HepG2 (cell line): ENCODE results near the gene SAPCD1. TPM values are rescaled to one million over a fixed set of nuclear protein-coding genes. Genes with fewer than 3 reads are reported as not detected.
A peak's percentile ranks its signal among the peaks of the same experiment; 100 is the strongest.

Source experiments
- AKNA ChIP-seq: sonication (generic); formaldehyde crosslinking; IDR thresholded peaks from 2 replicates; pipeline ENCODE4 v1.4.0; 2020; ENCODE audit warnings: missing genetic modification reagents, borderline replicate concordance
- MEIS1 ChIP-seq: sonication (generic); formaldehyde crosslinking; IDR thresholded peaks from 2 replicates; pipeline ENCODE4 v1.9.0; 2021; ENCODE audit warnings: mild to moderate bottlenecking, missing genetic modification reagents, moderate library complexity, borderline replicate concordance
- POLR2A ChIP-seq, 2 experiments: IDR thresholded peaks; 2 replicates each; pipeline ENCODE4 v1.6.1; 2011; ENCODE audit warnings: low read depth in 2 of 2, low read length in 2 of 2, mild to moderate bottlenecking in 1 of 2, moderate library complexity in 1 of 2; ENCODE audit not compliant: insufficient read depth in 1 of 2
- RCOR2 ChIP-seq: IDR thresholded peaks from 2 replicates; pipeline ENCODE4 v1.6.1; 2016; ENCODE audit warnings: missing biosample characterization, missing genetic modification reagents
- SOX13 ChIP-seq, 3 experiments: fragments of 450-650 bp in 1 of 3; sonication (generic) in 1 of 3; formaldehyde crosslinking in 1 of 3; IDR thresholded peaks in 2 of 3; conservative IDR thresholded peaks in 1 of 3; 2 replicates each; pipeline versions ENCODE4 v1.5.0 to v1.6.1; 2016 to 2020; ENCODE audit warnings: antibody characterized with exemption in 1 of 3, mild to moderate bottlenecking in 1 of 3, missing compliant biosample characterization in 1 of 3, missing genetic modification reagents in 1 of 3, moderate library complexity in 1 of 3
- U2AF1 ChIP-seq: fragments of 200-400 bp; formaldehyde crosslinking; optimal IDR thresholded peaks from 2 replicates; pipeline ENCODE3; 2017; ENCODE audit warnings: mild to moderate bottlenecking, low read depth, low read length
- YY1 ChIP-seq: IDR thresholded peaks from 2 replicates; pipeline ENCODE4 v1.6.1; 2011; ENCODE audit warnings: low read length, low read depth, moderate library complexity, mild to moderate bottlenecking; ENCODE audit not compliant: insufficient read depth, insufficient replicate concordance
- ZEB1 ChIP-seq: IDR thresholded peaks from 2 replicates; pipeline ENCODE4 v1.6.1; 2012; ENCODE audit warnings: mild to moderate bottlenecking, low read depth, inconsistent platforms; ENCODE audit not compliant: insufficient replicate concordance
- ZFP36L1 ChIP-seq: sonication (generic); formaldehyde crosslinking; IDR thresholded peaks from 2 replicates; pipeline ENCODE4 v1.8.0; 2022; ENCODE audit warnings: mild to moderate bottlenecking, missing genetic modification reagents, moderate library complexity
- ZNF17 ChIP-seq: sonication (generic); formaldehyde crosslinking; IDR thresholded peaks from 2 replicates; pipeline ENCODE4 v1.5.0; 2020; ENCODE audit warnings: mild to moderate bottlenecking, missing genetic modification reagents
- ZNF3 ChIP-seq: IDR thresholded peaks from 2 replicates; pipeline ENCODE4 v1.7.0; 2017; ENCODE audit warnings: inconsistent platforms
- ZNF543 ChIP-seq: sonication (generic); formaldehyde crosslinking; IDR thresholded peaks from 2 replicates; pipeline ENCODE4 v1.4.0; 2020; ENCODE audit warnings: mild to moderate bottlenecking, missing genetic modification reagents
- ZNF562 ChIP-seq: sonication (generic); formaldehyde crosslinking; IDR thresholded peaks from 2 replicates; pipeline ENCODE4 v1.8.0; 2022; ENCODE audit warnings: missing genetic modification reagents, borderline replicate concordance
- ZNF614 ChIP-seq: IDR thresholded peaks from 2 replicates; pipeline ENCODE4 v1.6.1; 2018; ENCODE audit warnings: missing biosample characterization, missing genetic modification reagents, inconsistent platforms, borderline replicate concordance
- ZNF737 ChIP-seq: sonication (generic); formaldehyde crosslinking; IDR thresholded peaks from 2 replicates; pipeline ENCODE4 v1.5.0; 2020; ENCODE audit warnings: missing genetic modification reagents, mild to moderate bottlenecking, borderline replicate concordance
- ZNF891 ChIP-seq: sonication (generic); formaldehyde crosslinking; IDR thresholded peaks from 2 replicates; pipeline ENCODE4 v1.5.0; 2020; ENCODE audit warnings: mild to moderate bottlenecking, missing genetic modification reagents
- polyA plus RNA-seq, 8 experiments: library from polyadenylated mRNA; depleted of rRNA in 3 of 8; stranded (reverse) in 7 of 8; unstranded in 1 of 8; fragments of >200 nt; fragmentation: Illumina TruSeq in 4 of 8; extraction: Trizol in 4 of 8; gene quantifications; 2 replicates each; pipeline versions ENCODE4 v1.2.1 to v1.2.3, GENCODE V29; 2011 to 2016; ENCODE audit warnings: low read depth in 4 of 8, missing spikeins in 1 of 8, mixed read lengths in 1 of 8; ENCODE audit not compliant: insufficient read depth in 1 of 8
- total RNA-seq, 5 experiments: library from RNA; depleted of rRNA; stranded (reverse); fragments of >200 nt; fragmentation: Illumina TruSeq; extraction: Trizol; gene quantifications; 2 replicates each; pipeline ENCODE4 v1.2.3, GENCODE V29; 2016; ENCODE audit warnings: low read depth in 1 of 5
- TF ChIP-seq, protein P1 (sequence below): sonication (generic); formaldehyde crosslinking; IDR thresholded peaks from 2 replicates; pipeline ENCODE4 v1.4.0; 2020; ENCODE audit warnings: missing genetic modification reagents
- TF ChIP-seq, protein P2 (sequence below): sonication (generic); formaldehyde crosslinking; IDR thresholded peaks from 2 replicates; pipeline ENCODE4 v1.8.0; 2022; ENCODE audit warnings: mild to moderate bottlenecking, missing genetic modification reagents; ENCODE audit not compliant: insufficient replicate concordance

SAPCD1 gene
- total and polyA plus RNA-seq, 2 of the 13 experiments (the other 11 are each of a cell fraction or from before 2014, with no cell fraction given), result 2.5 to 3.9 TPM

DNA sequence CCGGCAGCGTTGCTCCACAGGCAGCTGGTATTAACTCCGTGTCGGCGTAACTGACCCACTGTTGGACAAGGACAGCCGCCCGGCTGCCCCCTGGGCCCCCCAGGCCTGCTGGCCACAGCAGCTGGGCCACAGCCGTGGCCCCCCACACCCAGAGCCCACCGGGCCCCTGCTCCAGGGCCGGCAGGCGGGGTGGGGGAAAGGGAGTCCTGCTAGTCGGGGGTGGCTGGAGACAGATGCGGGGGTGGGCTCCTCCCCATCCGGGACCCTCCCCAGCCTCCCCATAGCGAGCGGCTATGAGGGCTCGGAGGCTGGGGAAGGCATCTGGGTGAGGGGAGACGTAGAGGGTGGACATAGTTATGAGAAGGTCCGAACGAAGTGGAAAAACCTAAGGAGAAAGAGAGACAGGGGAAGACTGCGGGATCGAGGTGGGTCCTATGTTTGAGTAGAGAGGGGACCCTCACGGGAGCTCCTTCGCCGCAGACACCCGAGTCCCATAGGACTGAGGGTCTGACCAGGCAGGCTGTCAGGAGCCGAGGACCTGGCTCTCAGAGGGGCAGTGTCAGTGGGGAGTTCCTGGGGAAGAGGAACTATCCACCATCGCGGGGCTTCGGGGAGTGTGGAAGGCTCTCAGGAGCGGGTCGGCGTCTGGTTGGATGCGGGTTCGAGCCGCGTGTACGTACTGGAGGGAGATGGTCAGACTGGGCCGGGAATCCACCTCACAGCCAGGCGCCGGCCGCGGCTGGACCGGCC is 32.6 kb downstream of the SAPCD1 start (continued):
- TF ChIP-seq, protein P1, sequence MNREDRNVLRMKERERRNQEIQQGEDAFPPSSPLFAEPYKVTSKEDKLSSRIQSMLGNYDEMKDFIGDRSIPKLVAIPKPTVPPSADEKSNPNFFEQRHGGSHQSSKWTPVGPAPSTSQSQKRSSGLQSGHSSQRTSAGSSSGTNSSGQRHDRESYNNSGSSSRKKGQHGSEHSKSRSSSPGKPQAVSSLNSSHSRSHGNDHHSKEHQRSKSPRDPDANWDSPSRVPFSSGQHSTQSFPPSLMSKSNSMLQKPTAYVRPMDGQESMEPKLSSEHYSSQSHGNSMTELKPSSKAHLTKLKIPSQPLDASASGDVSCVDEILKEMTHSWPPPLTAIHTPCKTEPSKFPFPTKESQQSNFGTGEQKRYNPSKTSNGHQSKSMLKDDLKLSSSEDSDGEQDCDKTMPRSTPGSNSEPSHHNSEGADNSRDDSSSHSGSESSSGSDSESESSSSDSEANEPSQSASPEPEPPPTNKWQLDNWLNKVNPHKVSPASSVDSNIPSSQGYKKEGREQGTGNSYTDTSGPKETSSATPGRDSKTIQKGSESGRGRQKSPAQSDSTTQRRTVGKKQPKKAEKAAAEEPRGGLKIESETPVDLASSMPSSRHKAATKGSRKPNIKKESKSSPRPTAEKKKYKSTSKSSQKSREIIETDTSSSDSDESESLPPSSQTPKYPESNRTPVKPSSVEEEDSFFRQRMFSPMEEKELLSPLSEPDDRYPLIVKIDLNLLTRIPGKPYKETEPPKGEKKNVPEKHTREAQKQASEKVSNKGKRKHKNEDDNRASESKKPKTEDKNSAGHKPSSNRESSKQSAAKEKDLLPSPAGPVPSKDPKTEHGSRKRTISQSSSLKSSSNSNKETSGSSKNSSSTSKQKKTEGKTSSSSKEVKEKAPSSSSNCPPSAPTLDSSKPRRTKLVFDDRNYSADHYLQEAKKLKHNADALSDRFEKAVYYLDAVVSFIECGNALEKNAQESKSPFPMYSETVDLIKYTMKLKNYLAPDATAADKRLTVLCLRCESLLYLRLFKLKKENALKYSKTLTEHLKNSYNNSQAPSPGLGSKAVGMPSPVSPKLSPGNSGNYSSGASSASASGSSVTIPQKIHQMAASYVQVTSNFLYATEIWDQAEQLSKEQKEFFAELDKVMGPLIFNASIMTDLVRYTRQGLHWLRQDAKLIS, result peak; percentile 66; the same call in 1 of the 2 replicates
- TF ChIP-seq MEIS1, result 0 out of 2 replicates have a peak, but pooled peaks have one; percentile 23
- TF ChIP-seq AKNA (CRISPR knock-in tag), result peak; percentile 71; the same call in 1 of the 2 replicates
- TF ChIP-seq ZNF543 (CRISPR knock-in tag), result peak; percentile 49; the same call in 1 of the 2 replicates
- TF ChIP-seq YY1, result no peak
- no peak for TF ChIP-seq ZEB1
- TF ChIP-seq U2AF1, result no peak
- TF ChIP-seq, protein P2, sequence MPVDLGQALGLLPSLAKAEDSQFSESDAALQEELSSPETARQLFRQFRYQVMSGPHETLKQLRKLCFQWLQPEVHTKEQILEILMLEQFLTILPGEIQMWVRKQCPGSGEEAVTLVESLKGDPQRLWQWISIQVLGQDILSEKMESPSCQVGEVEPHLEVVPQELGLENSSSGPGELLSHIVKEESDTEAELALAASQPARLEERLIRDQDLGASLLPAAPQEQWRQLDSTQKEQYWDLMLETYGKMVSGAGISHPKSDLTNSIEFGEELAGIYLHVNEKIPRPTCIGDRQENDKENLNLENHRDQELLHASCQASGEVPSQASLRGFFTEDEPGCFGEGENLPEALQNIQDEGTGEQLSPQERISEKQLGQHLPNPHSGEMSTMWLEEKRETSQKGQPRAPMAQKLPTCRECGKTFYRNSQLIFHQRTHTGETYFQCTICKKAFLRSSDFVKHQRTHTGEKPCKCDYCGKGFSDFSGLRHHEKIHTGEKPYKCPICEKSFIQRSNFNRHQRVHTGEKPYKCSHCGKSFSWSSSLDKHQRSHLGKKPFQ (CRISPR knock-in tag), result peak; percentile 9
- no peak for TF ChIP-seq ZNF3 (CRISPR knock-in tag)
- TF ChIP-seq POLR2A (IDR thresholded peaks at IDR 0.05; ENCODE audit: insufficient read depth in 1 of 2, low read depth in 2 of 2, low read length in 2 of 2), result peak in 1 of 2 experiments; percentile 61; a peak in 3 of 4 replicates
- TF ChIP-seq SOX13 (IDR thresholded peaks at IDR 0.05), result no peak
- TF ChIP-seq SOX13 (CRISPR knock-in tag; conservative IDR thresholded peaks at IDR 0.05 in 1 of 2, IDR thresholded peaks at IDR 0.05 in 1 of 2), result peak in 1 of 2 experiments; percentile 3; a peak in 1 of 4 replicates
- no peak for TF ChIP-seq RCOR2 (CRISPR knock-in tag)
- no peak for TF ChIP-seq ZNF17 (CRISPR knock-in tag)
- TF ChIP-seq ZNF614 (CRISPR knock-in tag), result 0 out of 2 replicates have a peak, but pooled peaks have one; percentile 28
- TF ChIP-seq ZNF562 (CRISPR knock-in tag), result no peak
- peak; percentile 53; the same call in 1 of the 2 replicates for TF ChIP-seq ZNF891 (CRISPR knock-in tag)
- 0 out of 2 replicates have a peak, but pooled peaks have one; percentile 44 for TF ChIP-seq ZFP36L1
- no peak for TF ChIP-seq ZNF737
